T-cell (primary cell): ENCODE measurements around the gene VPS13A. TPM values are rescaled to one million over a fixed set of nuclear protein-coding genes. Genes with fewer than 3 reads are reported as not detected.

Source experiments
- ATAC-seq, 4 experiments: fragments of 200-7000 bp in 3 of 4; fragments of 150-1000 bp in 1 of 4; cut with Tn5 transposase; replicated peaks in 1 of 4; 1 replicate in 3 of 4; 2 replicates in 1 of 4; pipeline ENCODE4 v1.10.0; 2021; ENCODE audit warnings: moderate library complexity in 3 of 4, mild to moderate bottlenecking in 2 of 4, moderate number of reproducible peaks in 1 of 4
- CTCF ChIA-PET, 2 donors: fragments of 300-600 bp; sonication (Branson Sonifier 250); formaldehyde crosslinking; loops; one replicate each; lab custom pipeline; 2022; ENCODE audit warnings: antibody characterized with exemption in 2 of 2; lab: Charles Lee
- POLR2A ChIA-PET, 2 donors: fragments of 300-600 bp; sonication (Branson Sonifier 250); formaldehyde crosslinking; loops; one replicate each; lab custom pipeline; 2022; ENCODE audit warnings: antibody characterized with exemption in 2 of 2; lab: Charles Lee
- DNase-seq, 35 experiments: peaks; one replicate each; pipeline versions ENCODE4 v3.0.0 to v3.0.0-alpha.2; 2013 to 2023
- H3K27ac ChIP-seq: one replicate; pipeline ENCODE4 v1.5.1; 2013; ENCODE audit warnings: low read length
- H3K27me3 ChIP-seq, 2 experiments: replicated peaks in 1 of 2; 1 replicate in 1 of 2; 2 replicates in 1 of 2; pipeline versions ENCODE4 v1.6.1 to v1.7.0; 2013; ENCODE audit warnings: low read length in 1 of 2, mixed read lengths in 1 of 2; ENCODE audit not compliant: control insufficient read depth in 2 of 2, insufficient read depth in 2 of 2; ENCODE audit errors: extremely low read depth in 1 of 2
- H3K36me3 ChIP-seq, 2 donors: 1 replicate in 1 of 2; 2 replicates in 1 of 2; pipeline versions ENCODE4 v1.6.1 to v1.7.0; 2013; ENCODE audit warnings: low read length in 1 of 2; ENCODE audit not compliant: control insufficient read depth in 2 of 2, insufficient read depth in 1 of 2; ENCODE audit errors: extremely low read depth in 1 of 2
- H3K4me1 ChIP-seq, 2 experiments: 1 replicate in 1 of 2; 2 replicates in 1 of 2; pipeline versions ENCODE4 v1.6.1 to v1.7.0; 2013; ENCODE audit warnings: low read length in 2 of 2, mixed read lengths in 1 of 2; ENCODE audit not compliant: insufficient read depth in 2 of 2, control insufficient read depth in 1 of 2; ENCODE audit errors: extremely low read depth in 1 of 2
- H3K4me3 ChIP-seq, 2 donors: 1 replicate in 1 of 2; 2 replicates in 1 of 2; pipeline versions ENCODE4 v1.5.1 to v1.7.0; 2013; ENCODE audit warnings: mild to moderate bottlenecking in 2 of 2, low read length in 1 of 2, moderate library complexity in 1 of 2; ENCODE audit not compliant: control insufficient read depth in 1 of 2; ENCODE audit errors: extremely low read depth in 1 of 2
- H3K9me3 ChIP-seq: 2 replicates; pipeline ENCODE4 v1.7.0; 2013
- H3K27ac Mint-ChIP-seq, 2 donors: one replicate each; pipeline ENCODE4 v1.8.0; 2020 to 2021; ENCODE audit warnings: mild to moderate bottlenecking in 2 of 2, mixed read lengths in 2 of 2
- H3K27me3 Mint-ChIP-seq, 2 donors: one replicate each; pipeline ENCODE4 v1.8.0; 2021 to 2022; ENCODE audit warnings: mixed read lengths in 2 of 2
- H3K36me3 Mint-ChIP-seq: one replicate; pipeline ENCODE4 v1.8.0; 2021; ENCODE audit warnings: mixed read lengths
- H3K4me1 Mint-ChIP-seq, 3 donors: one replicate each; pipeline ENCODE4 v1.8.0; 2020 to 2022; ENCODE audit warnings: mixed read lengths in 3 of 3, mild to moderate bottlenecking in 1 of 3
- H3K4me3 Mint-ChIP-seq, 3 donors: one replicate each; pipeline ENCODE4 v1.8.0; 2020 to 2022; ENCODE audit warnings: mild to moderate bottlenecking in 3 of 3, mixed read lengths in 3 of 3, moderate library complexity in 3 of 3
- H3K9me3 Mint-ChIP-seq, 3 donors: one replicate each; pipeline ENCODE4 v1.8.0; 2020 to 2022; ENCODE audit warnings: mixed read lengths in 3 of 3
- WGBS: methylation state at CpG from one replicate; pipeline ENCODE4 v1.1.5; 2013; ENCODE audit warnings: missing lambda C conversion rate; ENCODE audit not compliant: insufficient coverage; 5-methylcytosine and 5-hydroxymethylcytosine counted together
- total RNA-seq, 35 experiments: library from RNA in 6 of 35; stranded (reverse) in 6 of 35; fragments of 120-200 nt in 1 of 35; gene quantifications; one replicate each; pipeline versions ENCODE4 v1.2.1 to v1.2.4 and lab custom pipeline; 2013 to 2026

The VPS13A gene
- total RNA-seq, 5 donors from 2014 or later (not counting 1 experiment from before 2014, with no cell fraction given) = 32.1 to 49.3 (median 36.5) TPM

GRCh38 chr9:77325058-77325457 lies 147.7 kb downstream of the VPS13A start:
- no peak overlapping the region for H3K4me3 Mint-ChIP-seq
- H3K27me3 Mint-ChIP-seq = no peaks in the 10 kb centered on the region
- no peak overlapping the region for H3K27ac ChIP-seq
- no peak overlapping the region for H3K4me3 ChIP-seq
- H3K4me1 Mint-ChIP-seq = peaks cover 0 to 6% (median 0%) of the 10 kb centered on the region in 3 donors
- 95% methylated on average over 2 of the region's 5 CpGs for WGBS
- ATAC-seq (no peak), DNase-seq (no peak)
- ChIA-PET POLR2A (no interaction called here), CTCF (no interaction called here)
- no peaks in the 10 kb centered on the region for H3K27me3 ChIP-seq
- H3K36me3 Mint-ChIP-seq = peaks cover 60% of the 10 kb centered on the region
- H3K4me1 ChIP-seq = no peaks in the 10 kb centered on the region
- H3K9me3 ChIP-seq = no peaks in the 10 kb centered on the region
- no peak overlapping the region for H3K27ac Mint-ChIP-seq
- H3K36me3 ChIP-seq = peaks cover 5 to 20% of the 10 kb centered on the region in 2 donors
- no peaks in the 10 kb centered on the region for H3K9me3 Mint-ChIP-seq

GRCh38 chr9:77328102-77328501 lies 150.8 kb downstream of the VPS13A start:
- H3K4me1 Mint-ChIP-seq = peaks cover 0 to 6% (median 0%) of the 10 kb centered on the region in 3 donors
- Histone ChIP-seq H3K9me3 (no peaks in the 10 kb centered on the region), H3K27ac (no peak overlapping the region), H3K27me3 (no peaks in the 10 kb centered on the region), H3K4me3 (no peak overlapping the region), H3K4me1 (no peaks in the 10 kb centered on the region), H3K36me3 (peaks cover 5 to 17% of the 10 kb centered on the region in 2 donors)
- H3K9me3 Mint-ChIP-seq = no peaks in the 10 kb centered on the region
- POLR2A ChIA-PET = no interaction called here
- no peak for ATAC-seq
- peaks cover 41% of the 10 kb centered on the region for H3K36me3 Mint-ChIP-seq
- WGBS = no CpG with 5 or more reads among the region's 1 CpG
- no peak overlapping the region for H3K27ac Mint-ChIP-seq
- no peak for DNase-seq
- H3K4me3 Mint-ChIP-seq = no peak overlapping the region
- CTCF ChIA-PET = interaction anchor here in 1 of 2 donors (0.6 kb wide), 1 partner anchor 127 kb away, joined by 3 read pairs; no protein-coding TSS in a partner anchor
- no peaks in the 10 kb centered on the region for H3K27me3 Mint-ChIP-seq

- ATAC-seq (no peak), DNase-seq (no peak)
- Mint-ChIP-seq H3K9me3 (peaks cover 5 to 7% (median 6%) of the 10 kb centered on the region in 3 donors), H3K27ac (no peak overlapping the region), H3K27me3 (no peaks in the 10 kb centered on the region), H3K4me3 (no peak overlapping the region), H3K4me1 (no peaks in the 10 kb centered on the region), H3K36me3 (peaks cover 55% of the 10 kb centered on the region)
- ChIA-PET POLR2A (no interaction called here), CTCF (no interaction called here)
- Histone ChIP-seq H3K36me3 (peaks cover 0 to 22% of the 10 kb centered on the region in 2 donors), H3K4me3 (no peak overlapping the region), H3K4me1 (no peaks in the 10 kb centered on the region), H3K27ac (no peak overlapping the region), H3K9me3 (no peaks in the 10 kb centered on the region), H3K27me3 (no peaks in the 10 kb centered on the region)
- WGBS = 100% methylated on average over 1 of the region's 5 CpGs
Measured at GRCh38 chr9:77370064-77370463, 192.7 kb downstream of the VPS13A start.

GRCh38 chr9:77374266-77374665 lies 196.9 kb downstream of the VPS13A start:
- POLR2A ChIA-PET = no interaction called here
- CTCF ChIA-PET = interaction anchor here in 1 of 2 donors (1.2 kb wide), 1 partner anchor 83 kb away, joined by 3 read pairs; no protein-coding TSS in a partner anchor

GRCh38 chr9:77375956-77376532 lies 198.7 kb downstream of the VPS13A start:
- ChIA-PET POLR2A (no interaction called here), CTCF (interaction anchor here in 1 of 2 donors (0.8 kb wide), 1 partner anchor 77 kb away, joined by 3 read pairs; no protein-coding TSS in a partner anchor)
- H3K36me3 Mint-ChIP-seq = peaks cover 40% of the 10 kb centered on the region
- H3K4me1 Mint-ChIP-seq = no peaks in the 10 kb centered on the region
- H3K4me1 ChIP-seq = no peaks in the 10 kb centered on the region
- ATAC-seq = no peak
- DNase-seq = no peak
- H3K27me3 ChIP-seq = no peaks in the 10 kb centered on the region
- no peak overlapping the region for H3K27ac ChIP-seq
- H3K27me3 Mint-ChIP-seq = no peaks in the 10 kb centered on the region
- peaks cover 2 to 3% (median 3%) of the 10 kb centered on the region in 3 donors for H3K9me3 Mint-ChIP-seq
- peaks cover 0 to 7% of the 10 kb centered on the region in 2 donors for H3K36me3 ChIP-seq
- no peak overlapping the region for H3K27ac Mint-ChIP-seq
- 99% methylated on average over 6 of the region's 6 CpGs for WGBS
- no peaks in the 10 kb centered on the region for H3K9me3 ChIP-seq
- H3K4me3 ChIP-seq = no peak overlapping the region
- H3K4me3 Mint-ChIP-seq = no peak overlapping the region

More at GRCh38 chr9:77374266-77374665, 196.9 kb downstream of the VPS13A start:
- Mint-ChIP-seq H3K27ac (no peak overlapping the region), H3K36me3 (peaks cover 53% of the 10 kb centered on the region), H3K4me3 (no peak overlapping the region), H3K4me1 (no peaks in the 10 kb centered on the region), H3K9me3 (peaks cover 5 to 7% (median 6%) of the 10 kb centered on the region in 3 donors), H3K27me3 (no peaks in the 10 kb centered on the region)
- H3K27ac ChIP-seq = no peak overlapping the region
- ATAC-seq (no peak), DNase-seq (no peak)
- WGBS = no CpG with 5 or more reads among the region's 3 CpGs
- H3K4me3 ChIP-seq = no peak overlapping the region
- no peaks in the 10 kb centered on the region for H3K9me3 ChIP-seq
- H3K36me3 ChIP-seq = peaks cover 0 to 16% of the 10 kb centered on the region in 2 donors
- H3K27me3 ChIP-seq = no peaks in the 10 kb centered on the region
- no peaks in the 10 kb centered on the region for H3K4me1 ChIP-seq

GRCh38 chr9:77384406-77384805 lies 207.1 kb downstream of the VPS13A start:
- ChIA-PET POLR2A (interaction anchor here in 1 of 2 donors (0.6 kb wide), 1 partner anchor 1466 kb away, joined by 3 read pairs; no protein-coding TSS in a partner anchor), CTCF (no interaction called here)
- peaks cover 0 to 4% of the 10 kb centered on the region in 2 donors for H3K36me3 ChIP-seq
- H3K4me3 ChIP-seq = no peak overlapping the region
- no peak for ATAC-seq
- no peaks in the 10 kb centered on the region for H3K27me3 ChIP-seq
- Mint-ChIP-seq H3K27me3 (no peaks in the 10 kb centered on the region), H3K9me3 (no peaks in the 10 kb centered on the region), H3K36me3 (peaks cover 28% of the 10 kb centered on the region), H3K4me1 (no peaks in the 10 kb centered on the region), H3K27ac (no peak overlapping the region), H3K4me3 (no peak overlapping the region)
- DNase-seq = no peak
- no peaks in the 10 kb centered on the region for H3K9me3 ChIP-seq
- H3K27ac ChIP-seq = no peak overlapping the region
- H3K4me1 ChIP-seq = no peaks in the 10 kb centered on the region
